Measurements from ENCODE around the gene TM9SF1. TPM values are rescaled to one million over a fixed set of nuclear protein-coding genes. Genes with fewer than 3 reads are reported as not detected.

Gene TM9SF1
- total and polyA plus RNA-seq, 9 of the 15 experiments (the other 6 are each of a cell fraction or from before 2014, with no cell fraction given), result 5.3 to 20.3 (median 11.8) TPM

GRCh38 chr14:24188251-24189058 lies 6.8 kb downstream of the TM9SF1 start, which contains the start of gene IPO4 (continued):
- TF ChIP-seq PREB (CRISPR knock-in tag; IDR thresholded peaks at IDR 0.05) (no peak), SPI1 (IDR thresholded peaks at IDR 0.05; ENCODE audit: borderline replicate concordance, low read depth, low read length) (peak; percentile 43; the same call in 1 of the 2 replicates), GATA2 (CRISPR knock-in tag; IDR thresholded peaks at IDR 0.05) (no peak), ETS1 (conservative IDR thresholded peaks at IDR 0.05; ENCODE audit: control insufficient read depth, low read depth, low read length) (peak; percentile 72; the same call in 1 of the 2 replicates), DACH1 (IDR thresholded peaks at IDR 0.05; ENCODE audit: partially characterized antibody) (no peak), FOXA1 (IDR thresholded peaks at IDR 0.05; ENCODE audit: borderline replicate concordance) (no peak), RBM15 (IDR thresholded peaks at IDR 0.05; ENCODE audit: insufficient read depth, low read length) (no peak), ZFP36 (IDR thresholded peaks at IDR 0.05; ENCODE audit: low read depth, low read length, partially characterized antibody) (no peak), NR2C1 (IDR thresholded peaks at IDR 0.05) (peak; percentile 80), NR2C1 (tag; IDR thresholded peaks at IDR 0.05) (peak; percentile 88), TAL1 (IDR thresholded peaks at IDR 0.05) (no peak), ZBED1 (IDR thresholded peaks at IDR 0.05) (no peak), ZNF384 (IDR thresholded peaks at IDR 0.05; ENCODE audit: low read depth, low read length) (no peak), ZNF57 (CRISPR knock-in tag; IDR thresholded peaks at IDR 0.05) (no peak), KLF1 (tag; IDR thresholded peaks at IDR 0.05) (peak; percentile 97), ZNF282 (CRISPR knock-in tag; IDR thresholded peaks at IDR 0.05) (no peak), ESRRB (CRISPR knock-in tag; IDR thresholded peaks at IDR 0.05; ENCODE audit: borderline replicate concordance) (no peak), CREB5 (CRISPR knock-in tag; IDR thresholded peaks at IDR 0.05) (no peak), SAP30 (IDR thresholded peaks at IDR 0.05; ENCODE audit: borderline replicate concordance, insufficient read depth, low read depth, low read length, poor library complexity, severe bottlenecking) (peak; percentile 97), KAT8 (IDR thresholded peaks at IDR 0.05; ENCODE audit: low read depth) (no peak), XRCC4 (IDR thresholded peaks at IDR 0.05; ENCODE audit: extremely low read depth, insufficient read depth, insufficient read length) (no peak), HCFC1 (IDR thresholded peaks at IDR 0.05; ENCODE audit: low read depth, low read length) (peak; percentile 87), CAMTA2 (CRISPR knock-in tag; conservative IDR thresholded peaks at IDR 0.05) (no peak), CLOCK (CRISPR knock-in tag; IDR thresholded peaks at IDR 0.05; ENCODE audit: borderline replicate concordance) (no peak)
